ENCODE results near the gene PDCL2.
"Not testable (repeated sequence)": the region's sequence is repeated elsewhere in the genome, so short reads cannot be mapped to it uniquely, and the experiment has no call there.

PDCL2 gene

GRCh38 chr4:55598641-55599040, 6.6 kb upstream of the PDCL2 start:
- FAIRE-seq (no peak), DNase-seq (ENCODE audit: insufficient read length, low spot score) (no peak)
- TF ChIP-seq CTCF (IDR thresholded peaks at IDR 0.05; ENCODE audit: insufficient read depth, missing control alignments), result no peak

- no peak for TF ChIP-seq CTCF (IDR thresholded peaks at IDR 0.05; ENCODE audit: insufficient read depth, missing control alignments)
- no peak for FAIRE-seq
- no peak for DNase-seq (ENCODE audit: insufficient read length, low spot score)
These were observed 3.9 kb downstream of the PDCL2 start for GRCh38 chr4:55588160-55588559.

- FAIRE-seq, result not testable (repeated sequence)
These were observed 9.3 kb downstream of the PDCL2 start for GRCh38 chr4:55582773-55583172.

GRCh38 chr4:55578341-55579010, 13.6 kb downstream of the PDCL2 start:
- no peak for DNase-seq (ENCODE audit: insufficient read length, low spot score)
- no peak for FAIRE-seq
- TF ChIP-seq CTCF (IDR thresholded peaks at IDR 0.05; ENCODE audit: insufficient read depth, missing control alignments), result no peak

More at GRCh38 chr4:55582773-55583172, 9.3 kb downstream of the PDCL2 start:
- not testable (repeated sequence) for DNase-seq (ENCODE audit: insufficient read length, low spot score)

GRCh38 chr4:55575513-55575912, 16.5 kb downstream of the PDCL2 start:
- FAIRE-seq, result no peak
- TF ChIP-seq CTCF (IDR thresholded peaks at IDR 0.05; ENCODE audit: insufficient read depth, missing control alignments), result no peak
- no peak for DNase-seq (ENCODE audit: insufficient read length, low spot score)

GRCh38 chr4:55574252-55574651, 17.8 kb downstream of the PDCL2 start:
- TF ChIP-seq CTCF (IDR thresholded peaks at IDR 0.05; ENCODE audit: insufficient read depth, missing control alignments), result no peak
- no peak for DNase-seq (ENCODE audit: insufficient read length, low spot score)
- FAIRE-seq, result no peak

- no peak for TF ChIP-seq CTCF (IDR thresholded peaks at IDR 0.05; ENCODE audit: insufficient read depth, missing control alignments)
- DNase-seq (ENCODE audit: insufficient read length, low spot score), result no peak
- no peak for FAIRE-seq
These were observed 20.2 kb downstream of the PDCL2 start for GRCh38 chr4:55571806-55572205.

All from D721Med (cell line).